ENCODE data around the gene C11orf68. TPM values are rescaled to one million over a fixed set of nuclear protein-coding genes. Genes with fewer than 3 reads are reported as not detected.

Gene C11orf68
- total and polyA plus RNA-seq, 2 of the 8 experiments (the other 6 are each of a cell fraction or from before 2014, with no cell fraction given), result 24.0 to 51.2 TPM

- no peak for TF ChIP-seq TAF7 (optimal IDR thresholded peaks at IDR 0.05; ENCODE audit: borderline replicate concordance, low read depth, low read length)
- TF ChIP-seq NANOG (IDR thresholded peaks at IDR 0.05; ENCODE audit: insufficient read depth, low read depth, low read length, poor library complexity, severe bottlenecking), result no peak
Observed at GRCh38 chr11:65873318-65874156, 45.3 kb downstream of the C11orf68 start (continued).
